GM23338 (cell line): Measurements from ENCODE around the gene MCM9.

ENCODE experiments used
- ETS1 ChIP-seq: IDR thresholded peaks from 2 replicates; pipeline ENCODE4 v1.6.1; 2016; ENCODE audit warnings: antibody characterized with exemption
- EZH2 ChIP-seq: fragments of 200-600 bp; sonication (generic); IDR thresholded peaks from one replicate; pipeline ENCODE4 v1.8.0; 2017; ENCODE audit warnings: antibody characterized with exemption, mild to moderate bottlenecking, low read depth; ENCODE audit not compliant: unreplicated experiment
- EZH2phosphoT487 ChIP-seq: fragments of 200-600 bp; sonication (generic); IDR thresholded peaks from one replicate; pipeline ENCODE4 v1.8.1; 2018; ENCODE audit warnings: antibody characterized with exemption; ENCODE audit not compliant: unreplicated experiment
- JUNB ChIP-seq: IDR thresholded peaks from one replicate; pipeline ENCODE4 v1.6.1; 2016; ENCODE audit warnings: antibody characterized with exemption; ENCODE audit not compliant: unreplicated experiment
- POLR2AphosphoS5 ChIP-seq: IDR thresholded peaks from 2 replicates; pipeline ENCODE4 v1.6.1; 2016; ENCODE audit warnings: antibody characterized with exemption, low read depth
- ZNF114 ChIP-seq: fragments of 250-450 bp; sonication (Bioruptor Pico); IDR thresholded peaks from 2 replicates; pipeline ENCODE4 v1.5.0; 2020; ENCODE audit warnings: mild to moderate bottlenecking, moderate library complexity
- ZNF331 ChIP-seq: fragments of 250-450 bp; sonication (Bioruptor Pico); IDR thresholded peaks from 2 replicates; pipeline ENCODE4 v1.5.0; 2020; ENCODE audit warnings: low read depth, mild to moderate bottlenecking, moderate library complexity
- TF ChIP-seq, protein P1 (sequence below), 2 experiments: fragments of 200-600 bp in 1 of 2; sonication (generic) in 1 of 2; conservative IDR thresholded peaks; 2 replicates each; pipeline versions ENCODE4 v1.5.1 to v1.6.1; 2016 to 2017; ENCODE audit warnings: antibody characterized with exemption in 2 of 2, low read depth in 2 of 2, mild to moderate bottlenecking in 2 of 2, moderate library complexity in 1 of 2
- TF ChIP-seq, protein P2 (sequence below): IDR thresholded peaks from one replicate; pipeline ENCODE4 v1.6.1; 2018; ENCODE audit warnings: antibody characterized with exemption; ENCODE audit not compliant: unreplicated experiment

- TF ChIP-seq, protein P1, sequence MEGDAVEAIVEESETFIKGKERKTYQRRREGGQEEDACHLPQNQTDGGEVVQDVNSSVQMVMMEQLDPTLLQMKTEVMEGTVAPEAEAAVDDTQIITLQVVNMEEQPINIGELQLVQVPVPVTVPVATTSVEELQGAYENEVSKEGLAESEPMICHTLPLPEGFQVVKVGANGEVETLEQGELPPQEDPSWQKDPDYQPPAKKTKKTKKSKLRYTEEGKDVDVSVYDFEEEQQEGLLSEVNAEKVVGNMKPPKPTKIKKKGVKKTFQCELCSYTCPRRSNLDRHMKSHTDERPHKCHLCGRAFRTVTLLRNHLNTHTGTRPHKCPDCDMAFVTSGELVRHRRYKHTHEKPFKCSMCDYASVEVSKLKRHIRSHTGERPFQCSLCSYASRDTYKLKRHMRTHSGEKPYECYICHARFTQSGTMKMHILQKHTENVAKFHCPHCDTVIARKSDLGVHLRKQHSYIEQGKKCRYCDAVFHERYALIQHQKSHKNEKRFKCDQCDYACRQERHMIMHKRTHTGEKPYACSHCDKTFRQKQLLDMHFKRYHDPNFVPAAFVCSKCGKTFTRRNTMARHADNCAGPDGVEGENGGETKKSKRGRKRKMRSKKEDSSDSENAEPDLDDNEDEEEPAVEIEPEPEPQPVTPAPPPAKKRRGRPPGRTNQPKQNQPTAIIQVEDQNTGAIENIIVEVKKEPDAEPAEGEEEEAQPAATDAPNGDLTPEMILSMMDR (conservative IDR thresholded peaks at IDR 0.05; ENCODE audit: low read depth in 2 of 2) = no peak
- TF ChIP-seq EZH2 = no peak
- no peak for TF ChIP-seq JUNB
- no peak for TF ChIP-seq EZH2phosphoT487
- TF ChIP-seq POLR2AphosphoS5 = no peak
- TF ChIP-seq ZNF331 = no peak
- TF ChIP-seq, protein P2, sequence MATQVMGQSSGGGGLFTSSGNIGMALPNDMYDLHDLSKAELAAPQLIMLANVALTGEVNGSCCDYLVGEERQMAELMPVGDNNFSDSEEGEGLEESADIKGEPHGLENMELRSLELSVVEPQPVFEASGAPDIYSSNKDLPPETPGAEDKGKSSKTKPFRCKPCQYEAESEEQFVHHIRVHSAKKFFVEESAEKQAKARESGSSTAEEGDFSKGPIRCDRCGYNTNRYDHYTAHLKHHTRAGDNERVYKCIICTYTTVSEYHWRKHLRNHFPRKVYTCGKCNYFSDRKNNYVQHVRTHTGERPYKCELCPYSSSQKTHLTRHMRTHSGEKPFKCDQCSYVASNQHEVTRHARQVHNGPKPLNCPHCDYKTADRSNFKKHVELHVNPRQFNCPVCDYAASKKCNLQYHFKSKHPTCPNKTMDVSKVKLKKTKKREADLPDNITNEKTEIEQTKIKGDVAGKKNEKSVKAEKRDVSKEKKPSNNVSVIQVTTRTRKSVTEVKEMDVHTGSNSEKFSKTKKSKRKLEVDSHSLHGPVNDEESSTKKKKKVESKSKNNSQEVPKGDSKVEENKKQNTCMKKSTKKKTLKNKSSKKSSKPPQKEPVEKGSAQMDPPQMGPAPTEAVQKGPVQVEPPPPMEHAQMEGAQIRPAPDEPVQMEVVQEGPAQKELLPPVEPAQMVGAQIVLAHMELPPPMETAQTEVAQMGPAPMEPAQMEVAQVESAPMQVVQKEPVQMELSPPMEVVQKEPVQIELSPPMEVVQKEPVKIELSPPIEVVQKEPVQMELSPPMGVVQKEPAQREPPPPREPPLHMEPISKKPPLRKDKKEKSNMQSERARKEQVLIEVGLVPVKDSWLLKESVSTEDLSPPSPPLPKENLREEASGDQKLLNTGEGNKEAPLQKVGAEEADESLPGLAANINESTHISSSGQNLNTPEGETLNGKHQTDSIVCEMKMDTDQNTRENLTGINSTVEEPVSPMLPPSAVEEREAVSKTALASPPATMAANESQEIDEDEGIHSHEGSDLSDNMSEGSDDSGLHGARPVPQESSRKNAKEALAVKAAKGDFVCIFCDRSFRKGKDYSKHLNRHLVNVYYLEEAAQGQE = no peak
- no peak for TF ChIP-seq ZNF114
- no peak for TF ChIP-seq ETS1
These were observed 69.9 kb downstream of the MCM9 start for GRCh38 chr6:118865100-118865391.
